ENCODE results near the gene C1orf52. TPM values are rescaled to one million over a fixed set of nuclear protein-coding genes. Genes with fewer than 3 reads are reported as not detected.
A peak's percentile ranks its signal among the peaks of the same experiment; 100 is the strongest.

The C1orf52 gene
- total and polyA plus RNA-seq, 2 of the 13 experiments (the other 11 are each of a cell fraction or from before 2014, with no cell fraction given), result 19.4 to 27.4 TPM

GRCh38 chr1:85283475-85284199 lies 24.2 kb upstream of the C1orf52 start (continued):
- 0 out of 2 replicates have a peak, but pooled peaks have one; percentile 44 for TF ChIP-seq POGZ (CRISPR knock-in tag; IDR thresholded peaks at IDR 0.05)
- TF ChIP-seq, protein P1, sequence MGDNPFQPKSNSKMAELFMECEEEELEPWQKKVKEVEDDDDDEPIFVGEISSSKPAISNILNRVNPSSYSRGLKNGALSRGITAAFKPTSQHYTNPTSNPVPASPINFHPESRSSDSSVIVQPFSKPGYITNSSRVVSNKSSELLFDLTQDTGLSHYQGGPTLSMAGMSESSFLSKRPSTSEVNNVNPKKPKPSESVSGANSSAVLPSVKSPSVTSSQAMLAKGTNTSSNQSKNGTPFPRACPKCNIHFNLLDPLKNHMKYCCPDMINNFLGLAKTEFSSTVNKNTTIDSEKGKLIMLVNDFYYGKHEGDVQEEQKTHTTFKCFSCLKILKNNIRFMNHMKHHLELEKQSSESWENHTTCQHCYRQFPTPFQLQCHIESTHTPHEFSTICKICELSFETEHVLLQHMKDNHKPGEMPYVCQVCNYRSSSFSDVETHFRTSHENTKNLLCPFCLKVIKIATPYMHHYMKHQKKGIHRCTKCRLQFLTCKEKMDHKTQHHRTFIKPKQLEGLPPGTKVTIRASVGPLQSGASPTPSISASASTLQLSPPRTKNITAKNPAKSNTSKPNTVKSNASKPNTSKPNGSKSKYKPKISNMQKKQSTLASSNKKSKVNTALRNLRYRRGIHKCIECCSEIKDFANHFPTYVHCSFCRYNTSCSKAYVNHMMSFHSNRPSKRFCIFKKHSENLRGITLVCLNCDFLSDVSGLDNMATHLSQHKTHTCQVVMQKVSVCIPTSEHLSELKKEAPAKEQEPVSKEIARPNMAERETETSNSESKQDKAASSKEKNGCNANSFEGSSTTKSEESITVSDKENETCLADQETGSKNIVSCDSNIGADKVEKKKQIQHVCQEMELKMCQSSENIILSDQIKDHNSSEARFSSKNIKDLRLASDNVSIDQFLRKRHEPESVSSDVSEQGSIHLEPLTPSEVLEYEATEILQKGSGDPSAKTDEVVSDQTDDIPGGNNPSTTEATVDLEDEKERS (CRISPR knock-in tag; IDR thresholded peaks at IDR 0.05), result no peak
- TF ChIP-seq ZMYM2 (CRISPR knock-in tag; IDR thresholded peaks at IDR 0.05), result 0 out of 2 replicates have a peak, but pooled peaks have one; percentile 33
- TF ChIP-seq SP2 (CRISPR knock-in tag; IDR thresholded peaks at IDR 0.05), result 0 out of 2 replicates have a peak, but pooled peaks have one; percentile 46
- TF ChIP-seq NFIB (CRISPR knock-in tag; IDR thresholded peaks at IDR 0.05; ENCODE audit: borderline replicate concordance), result no peak
- peak; percentile 66; the same call in 1 of the 2 replicates for TF ChIP-seq ZFP91 (CRISPR knock-in tag; IDR thresholded peaks at IDR 0.05; ENCODE audit: borderline replicate concordance)
- 0 out of 2 replicates have a peak, but pooled peaks have one; percentile 23 for TF ChIP-seq SAP130 (CRISPR knock-in tag; IDR thresholded peaks at IDR 0.05; ENCODE audit: low read depth)
- peak; percentile 54; the same call in 1 of the 2 replicates for TF ChIP-seq ZNF546 (CRISPR knock-in tag; conservative IDR thresholded peaks at IDR 0.05)
- 0 out of 2 replicates have a peak, but pooled peaks have one; percentile 44 for TF ChIP-seq ZFP90 (CRISPR knock-in tag; IDR thresholded peaks at IDR 0.05; ENCODE audit: borderline replicate concordance)
- 0 out of 2 replicates have a peak, but pooled peaks have one; percentile 59 for TF ChIP-seq ZMYM3 (CRISPR knock-in tag; IDR thresholded peaks at IDR 0.05)
- peak; percentile 50 for TF ChIP-seq RBM39 (IDR thresholded peaks at IDR 0.05; ENCODE audit: low read depth, low read length, poor library complexity, severe bottlenecking)
- TF ChIP-seq HNF4G (IDR thresholded peaks at IDR 0.05; ENCODE audit: borderline replicate concordance, low read depth, low read length), result no peak
- TF ChIP-seq HNF4G (CRISPR knock-in tag; IDR thresholded peaks at IDR 0.05; ENCODE audit: borderline replicate concordance, low read depth), result no peak
- TF ChIP-seq ZNF121 (CRISPR knock-in tag; IDR thresholded peaks at IDR 0.05), result peak; percentile 100
- TF ChIP-seq PAWR (CRISPR knock-in tag; IDR thresholded peaks at IDR 0.05; ENCODE audit: borderline replicate concordance), result no peak
- TF ChIP-seq ZNF772 (CRISPR knock-in tag; IDR thresholded peaks at IDR 0.05), result 0 out of 2 replicates have a peak, but pooled peaks have one; percentile 9
- peak; percentile 73 for TF ChIP-seq ZNF263 (CRISPR knock-in tag; IDR thresholded peaks at IDR 0.05)
- peak in 1 of 2 experiments; percentile 62; a peak in 2 of 4 replicates for TF ChIP-seq POLR2A (IDR thresholded peaks at IDR 0.05; ENCODE audit: insufficient read depth in 1 of 2, low read depth in 2 of 2, low read length in 2 of 2)
- TF ChIP-seq JUNB (CRISPR knock-in tag; IDR thresholded peaks at IDR 0.05; ENCODE audit: borderline replicate concordance), result no peak
- no peak for TF ChIP-seq RBM22 (optimal IDR thresholded peaks at IDR 0.05; ENCODE audit: low read length)
- no peak for TF ChIP-seq TGIF2 (CRISPR knock-in tag; IDR thresholded peaks at IDR 0.05)

All from HepG2 (cell line).